GM18519 (cell line): Measurements from ENCODE around the gene NELL1.

Source experiments
- ATAC-seq: cut with Tn5 transposase; IDR thresholded peaks from one replicate; pipeline ENCODE4 v1.9.1; 2021; ENCODE audit warnings: mild to moderate bottlenecking, moderate library complexity; ENCODE audit not compliant: unreplicated experiment, low FRiP score

Gene NELL1

DNA sequence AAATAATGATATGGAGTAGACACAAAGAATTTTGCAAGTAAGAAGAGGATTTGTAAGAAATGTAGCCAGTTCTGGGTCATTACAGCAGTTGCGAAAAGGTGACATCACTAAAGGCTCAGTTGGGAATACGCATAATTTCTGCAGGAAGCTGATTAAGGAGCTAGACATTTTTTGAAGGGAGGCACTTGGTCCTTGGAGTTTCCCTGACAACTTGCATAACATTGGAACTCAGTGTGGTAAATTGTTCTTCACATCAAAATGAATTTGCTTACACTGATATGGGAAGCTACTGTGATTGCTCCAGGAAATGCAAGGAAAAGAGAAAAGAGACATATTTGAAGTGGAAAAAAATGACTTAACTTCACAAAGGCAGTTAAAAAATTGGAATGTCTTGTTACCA is 626.1 kb downstream of the NELL1 start:
- no peak for ATAC-seq

- ATAC-seq: no peak
Observed at GRCh38 chr11:21301981-21302380, 632.6 kb downstream of the NELL1 start.

GRCh38 chr11:21306739-21307358 is 637.5 kb downstream of the NELL1 start:
- no peak for ATAC-seq

DNA sequence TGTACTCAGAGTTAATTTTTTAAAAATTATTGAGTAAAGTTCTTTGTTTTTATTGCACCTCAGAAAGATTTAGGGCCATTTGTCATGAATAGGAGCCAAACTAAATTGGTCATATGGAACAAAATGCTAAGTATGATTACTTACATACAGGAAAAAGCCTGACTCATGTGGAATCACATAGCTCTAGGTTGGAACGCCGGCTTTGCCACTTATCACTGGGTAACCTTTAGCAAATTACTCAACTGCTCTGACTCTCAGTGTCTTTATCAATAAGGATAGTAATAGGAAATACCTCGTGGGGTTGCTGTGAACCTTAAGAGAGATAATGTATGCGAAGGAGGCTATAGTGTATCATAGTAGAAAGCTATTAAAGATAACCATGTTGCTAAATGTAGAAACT is 638.5 kb downstream of the NELL1 start:
- no peak for ATAC-seq

GRCh38 chr11:21316591-21316990 is 647.2 kb downstream of the NELL1 start:
- no peak for ATAC-seq

- ATAC-seq: no peak
Observed at GRCh38 chr11:21321072-21321471, 651.7 kb downstream of the NELL1 start.

GRCh38 chr11:21321530-21321929 is 652.1 kb downstream of the NELL1 start:
- ATAC-seq: no peak

DNA sequence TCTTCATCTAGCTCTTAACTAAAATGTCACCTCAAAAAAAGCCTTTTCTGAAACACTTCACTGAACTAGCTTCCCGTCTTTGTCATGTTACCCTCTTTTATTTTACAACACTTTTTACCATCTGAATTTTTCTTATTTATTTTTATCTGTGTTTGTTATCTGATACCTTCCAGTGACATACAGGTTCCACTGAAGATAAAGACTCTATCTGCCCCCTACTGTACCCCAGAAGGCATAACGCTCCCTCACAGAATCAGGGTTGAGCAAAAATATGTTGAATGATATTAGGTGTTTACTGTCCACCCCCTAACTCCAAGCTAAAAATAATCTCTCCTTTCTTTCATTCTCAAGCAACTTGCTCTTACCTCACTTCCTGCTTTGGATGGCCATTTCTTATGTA is 654.2 kb downstream of the NELL1 start:
- ATAC-seq: no peak

DNA sequence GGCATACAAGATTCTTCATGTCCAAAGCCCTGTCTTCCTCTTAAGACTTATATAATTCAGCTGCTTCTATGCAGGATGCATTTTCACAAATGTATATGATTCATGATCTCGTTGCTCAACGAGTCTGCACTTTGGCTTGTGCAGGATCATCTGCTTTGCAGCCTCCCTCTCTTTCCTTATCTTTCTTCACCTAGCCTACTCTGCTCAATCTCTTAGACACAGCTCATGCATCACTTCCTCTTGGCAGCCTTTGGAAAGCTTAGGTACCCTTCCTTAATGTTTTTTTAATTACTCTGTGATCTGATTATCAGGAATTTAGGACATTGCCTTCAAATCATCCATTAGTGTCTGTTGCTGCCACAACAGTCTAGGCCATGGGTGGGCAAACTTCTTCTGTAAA is 673.8 kb downstream of the NELL1 start:
- no peak for ATAC-seq

- no peak for ATAC-seq
Observed at GRCh38 chr11:21346361-21346760, 677.0 kb downstream of the NELL1 start.

DNA sequence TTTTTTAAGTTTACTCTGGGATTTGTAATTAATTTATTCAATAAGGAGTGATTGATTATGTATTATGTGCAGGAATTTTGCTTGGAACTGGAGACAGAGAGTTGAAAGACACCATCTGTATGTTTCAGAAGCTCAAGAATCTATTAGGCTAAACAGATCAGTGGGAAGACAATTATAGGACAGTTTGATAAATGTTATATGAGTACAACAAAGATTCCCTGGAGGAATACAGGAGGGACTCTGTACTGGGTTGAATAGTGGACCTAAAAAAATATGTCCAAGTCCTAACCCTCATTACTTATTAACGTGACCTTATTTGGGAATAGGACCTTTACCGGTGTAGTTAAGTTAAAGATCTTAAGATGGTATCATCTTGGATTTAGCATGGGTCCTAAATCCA is 681.2 kb downstream of the NELL1 start:
- no peak for ATAC-seq

- ATAC-seq: no peak
Observed at GRCh38 chr11:21353425-21353824, 684.0 kb downstream of the NELL1 start.

DNA sequence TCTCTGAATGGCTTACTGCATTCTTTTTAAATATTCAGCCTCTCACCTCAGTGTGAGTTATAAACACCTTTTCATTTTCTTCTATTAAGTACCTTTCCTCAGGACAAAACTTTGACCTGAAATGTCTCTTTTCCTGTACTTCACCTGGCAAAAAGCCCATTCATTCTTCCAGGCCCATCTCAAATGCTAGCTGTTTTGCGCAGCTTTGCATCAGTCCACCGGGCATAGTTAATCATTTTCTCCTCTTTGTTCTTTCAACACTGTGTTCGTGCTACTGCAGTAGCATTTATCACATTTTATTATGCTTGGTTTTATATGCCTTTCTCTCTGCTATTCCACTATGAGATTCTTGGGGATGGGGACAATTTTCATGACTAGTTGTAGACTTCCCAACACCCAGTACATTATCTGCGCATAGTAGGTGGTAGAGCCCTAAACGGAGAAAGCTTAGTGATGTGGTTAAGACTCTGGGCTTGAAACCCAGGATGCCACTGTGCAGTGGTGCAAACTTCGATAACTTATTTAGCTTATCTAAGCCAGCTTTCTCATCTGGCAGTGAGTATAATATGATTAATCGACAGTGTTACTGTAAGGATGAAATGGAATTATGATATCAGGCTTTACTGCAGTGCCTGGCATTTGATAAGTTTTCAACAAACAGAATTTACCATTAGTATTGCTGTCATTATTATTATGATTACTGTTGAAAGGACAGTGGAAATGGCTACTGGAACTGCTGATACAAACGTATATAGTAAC is 695.7 kb downstream of the NELL1 start:
- no peak for ATAC-seq

DNA sequence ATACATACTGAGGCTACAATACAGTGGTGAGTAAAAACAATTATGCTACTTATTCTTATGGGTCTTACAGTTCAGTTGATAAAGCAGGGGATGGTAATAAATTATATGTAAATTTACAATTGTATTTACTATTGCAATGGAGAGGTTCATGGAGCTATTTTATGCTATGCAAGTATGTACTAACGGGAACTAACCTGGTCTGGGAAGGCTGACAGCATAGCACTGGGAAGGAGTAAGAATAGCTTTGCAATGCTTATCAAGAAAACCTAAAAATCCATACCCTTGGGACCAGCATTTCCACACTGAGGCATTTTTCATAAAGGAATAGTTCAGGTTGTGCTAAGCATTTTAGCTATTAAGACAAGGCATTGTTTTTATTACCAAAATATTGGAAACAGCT is 700.6 kb downstream of the NELL1 start:
- ATAC-seq: no peak

GRCh38 chr11:21371044-21371443 is 701.7 kb downstream of the NELL1 start:
- ATAC-seq: no peak

DNA sequence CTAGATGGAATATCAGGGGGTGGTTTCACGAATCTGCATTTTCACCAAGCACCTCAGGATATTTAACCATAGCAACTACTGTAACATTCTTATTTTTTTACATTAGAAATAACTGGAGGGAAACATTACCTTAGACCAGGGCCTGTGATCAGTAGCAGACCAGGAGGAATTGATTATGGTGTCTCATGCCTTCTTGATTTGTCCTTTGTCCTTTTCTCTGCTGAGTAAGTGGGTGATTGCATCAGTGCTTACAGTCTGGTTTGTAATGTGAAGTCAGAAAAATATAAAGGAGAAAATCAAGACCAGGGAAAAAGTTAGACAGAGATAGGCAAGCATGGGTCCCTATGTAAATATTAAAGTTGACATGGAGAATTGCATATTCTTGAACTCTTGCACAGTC is 703.3 kb downstream of the NELL1 start:
- no peak for ATAC-seq

DNA sequence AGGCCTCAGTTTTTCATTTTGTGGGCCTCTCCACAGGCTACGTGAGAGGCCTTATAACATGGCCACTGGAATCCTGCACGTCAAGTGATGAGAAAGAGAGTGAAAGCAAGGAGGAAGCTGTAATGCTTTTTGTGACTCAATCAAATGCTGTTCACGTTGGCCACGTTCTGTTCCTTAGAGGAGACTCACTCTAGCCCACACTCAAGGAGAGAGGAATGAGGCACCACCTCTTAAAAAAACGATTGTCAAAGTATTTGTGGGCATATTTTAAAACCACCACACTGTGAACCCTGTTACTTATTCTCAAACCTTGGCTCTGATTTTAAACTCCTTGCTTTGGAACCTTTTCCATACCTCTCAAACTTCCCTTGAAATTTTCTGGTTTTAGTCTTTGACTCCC is 705.0 kb downstream of the NELL1 start:
- ATAC-seq: no peak

DNA sequence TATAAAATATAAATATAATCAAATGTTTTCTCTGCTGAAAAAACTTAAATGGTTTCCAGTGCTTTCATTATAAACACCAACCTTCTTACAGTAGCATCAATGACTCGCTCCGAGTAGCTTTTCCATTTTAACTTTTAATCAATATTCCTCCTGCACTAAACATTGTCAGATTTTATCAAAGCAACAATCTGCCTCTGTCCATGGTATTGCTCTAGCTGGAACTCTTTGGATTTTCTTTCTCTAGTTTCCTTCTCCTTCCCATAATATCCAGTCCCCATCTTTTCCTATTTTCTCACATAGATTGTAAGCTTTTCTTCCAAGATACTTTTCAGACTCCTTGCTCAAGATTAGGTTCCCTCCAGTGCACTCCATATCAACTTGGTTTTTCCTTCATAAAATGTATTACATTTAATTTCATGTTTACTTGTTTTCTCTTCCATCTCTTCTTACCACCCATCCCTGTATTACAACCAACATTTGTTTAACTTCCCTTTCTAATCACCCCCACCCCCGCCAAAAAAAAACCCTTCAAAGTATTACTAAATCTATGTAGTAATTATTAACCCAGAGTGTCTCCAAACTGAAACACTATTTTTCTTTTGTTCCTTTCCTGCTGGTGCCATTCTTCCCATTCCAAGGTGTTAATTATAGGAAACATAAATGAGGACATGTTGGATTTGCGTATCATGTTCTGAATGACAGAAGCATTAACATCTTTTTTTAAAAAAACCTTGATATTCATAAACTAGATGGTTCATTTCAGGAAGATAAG is 716.5 kb downstream of the NELL1 start:
- ATAC-seq: no peak

GRCh38 chr11:21390430-21390829 is 721.0 kb downstream of the NELL1 start:
- no peak for ATAC-seq

- ATAC-seq: no peak
Observed at GRCh38 chr11:21396342-21397008, 727.1 kb downstream of the NELL1 start.

DNA sequence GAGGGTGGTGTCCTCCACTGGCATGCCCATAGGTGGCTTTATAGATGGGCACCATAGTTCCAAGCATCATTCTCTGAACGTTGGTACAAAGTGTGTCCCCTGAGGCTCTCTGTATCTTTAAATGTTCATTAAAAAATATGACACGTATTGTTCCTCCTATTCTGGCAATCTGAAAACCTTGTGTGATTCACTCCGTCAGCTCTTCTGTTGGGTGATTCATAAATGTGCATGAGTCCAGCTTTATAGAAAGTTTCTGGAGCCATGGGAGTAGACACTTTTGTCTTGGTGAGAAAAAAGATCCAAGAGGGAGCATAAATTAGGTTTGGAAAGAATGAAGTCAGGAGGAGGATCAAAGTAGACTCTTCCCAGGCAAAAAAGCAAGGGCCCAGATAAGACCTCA is 728.8 kb downstream of the NELL1 start:
- no peak for ATAC-seq
